Hepatocyte (in vitro differentiated cells): ENCODE results near the gene AGBL4. TPM values are rescaled to one million over a fixed set of nuclear protein-coding genes. Genes with fewer than 3 reads are reported as not detected.

Experiments
- DNase-seq: peaks from one replicate; pipeline ENCODE4 v3.0.0-alpha.2; 2016; ENCODE audit warnings: low spot score
- H2AFZ ChIP-seq: fragments of 200-600 bp; sonication (generic); 2 replicates; pipeline ENCODE4 v1.6.0; 2016; ENCODE audit warnings: antibody characterized with exemption, mild to moderate bottlenecking
- H3K27ac ChIP-seq: fragments of 200-600 bp; sonication (generic); 2 replicates; pipeline ENCODE4 v1.5.1; 2016; ENCODE audit warnings: mild to moderate bottlenecking
- H3K27me3 ChIP-seq: fragments of 200-600 bp; sonication (generic); 2 replicates; pipeline ENCODE4 v1.6.1; 2016
- H3K36me3 ChIP-seq: fragments of 200-600 bp; sonication (generic); replicated peaks from 2 replicates; pipeline ENCODE4 v1.5.1; 2016; ENCODE audit warnings: low read depth; ENCODE audit not compliant: insufficient read depth
- H3K4me1 ChIP-seq: fragments of 200-600 bp; sonication (generic); 2 replicates; pipeline ENCODE4 v1.5.1; 2016; ENCODE audit warnings: mild to moderate bottlenecking, moderate library complexity; ENCODE audit not compliant: insufficient read depth
- H3K4me2 ChIP-seq: fragments of 200-600 bp; sonication (generic); 2 replicates; pipeline ENCODE4 v1.6.0; 2016
- H3K4me3 ChIP-seq: fragments of 200-600 bp; sonication (generic); 2 replicates; pipeline ENCODE4 v1.5.1; 2016; ENCODE audit warnings: mild to moderate bottlenecking
- H3K79me2 ChIP-seq: fragments of 200-600 bp; sonication (generic); 2 replicates; pipeline ENCODE4 v1.6.0; 2017; ENCODE audit warnings: mild to moderate bottlenecking
- H3K9me2 ChIP-seq: fragments of 200-600 bp; sonication (generic); replicated peaks from 2 replicates; pipeline ENCODE4 v1.6.0; 2017; ENCODE audit warnings: mild to moderate bottlenecking; ENCODE audit not compliant: insufficient read depth
- H3K9me3 ChIP-seq: fragments of 200-600 bp; sonication (generic); 2 replicates; pipeline ENCODE4 v1.5.1; 2016; ENCODE audit warnings: low read depth, mild to moderate bottlenecking
- H4K20me1 ChIP-seq: fragments of 200-600 bp; sonication (generic); 2 replicates; pipeline ENCODE4 v1.6.0; 2016; ENCODE audit warnings: mild to moderate bottlenecking; ENCODE audit not compliant: insufficient read depth, poor library complexity, severe bottlenecking
- CTCF ChIP-seq: fragments of 200-600 bp; sonication (generic); IDR thresholded peaks from 2 replicates; pipeline ENCODE4 v1.5.1; 2016; ENCODE audit warnings: antibody characterized with exemption, mild to moderate bottlenecking; ENCODE audit not compliant: poor library complexity
- EZH2 ChIP-seq: fragments of 200-600 bp; sonication (generic); IDR thresholded peaks from 2 replicates; pipeline ENCODE4 v1.6.1; 2016; ENCODE audit warnings: antibody characterized with exemption, mild to moderate bottlenecking, borderline replicate concordance
- EZH2phosphoT487 ChIP-seq: fragments of 200-600 bp; sonication (generic); IDR thresholded peaks from one replicate; pipeline ENCODE4 v1.6.1; 2018; ENCODE audit warnings: antibody characterized with exemption, mild to moderate bottlenecking, low read depth, moderate library complexity; ENCODE audit not compliant: unreplicated experiment, severe bottlenecking
- WGBS: methylation state at CpG from one replicate; pipeline ENCODE4 v1.1.6; 2016; ENCODE audit warnings: low lambda C conversion rate; ENCODE audit errors: missing lambda C conversion rate; 5-methylcytosine and 5-hydroxymethylcytosine counted together
- polyA plus RNA-seq: library from polyadenylated mRNA; unstranded; fragments of >200 nt; fragmentation: Nextera tagmentation; extraction: Ambion mirVana; gene quantifications from 2 replicates; pipeline ENCODE4 v1.2.1, GENCODE V29; 2016
- total RNA-seq: library from RNA; depleted of rRNA; stranded (reverse); fragments of >200 nt; gene quantifications from 2 replicates; pipeline ENCODE4 v1.2.3, GENCODE V29; 2014

Gene AGBL4
- total and polyA plus RNA-seq, 2 experiments from 2014 or later: 0.50 to 0.73 TPM

- Histone ChIP-seq H4K20me1 (no peaks in the 10 kb centered on the region), H3K36me3 (no peaks in the 10 kb centered on the region), H3K27me3 (no peaks in the 10 kb centered on the region), H3K4me1 (peaks cover under 1% of the 10 kb centered on the region), H3K9me2 (no peaks in the 10 kb centered on the region), H3K4me3 (no peak overlapping the region), H3K9me3 (no peaks in the 10 kb centered on the region), H3K79me2 (no peaks in the 10 kb centered on the region), H3K27ac (no peak overlapping the region), H2AFZ (no peak overlapping the region), H3K4me2 (no peak overlapping the region)
- 0% methylated on average over 1 of the region's 1 CpG for WGBS
- TF ChIP-seq EZH2 (no peak), CTCF (no peak), EZH2phosphoT487 (no peak)
- no peak for DNase-seq
Observed at GRCh38 chr1:48794816-48795215, 1228.9 kb downstream of the AGBL4 start.

- TF ChIP-seq CTCF: no peak
- TF ChIP-seq EZH2: no peak
- no peak for TF ChIP-seq EZH2phosphoT487
- H3K36me3 ChIP-seq: no peaks in the 10 kb centered on the region
- H4K20me1 ChIP-seq: no peaks in the 10 kb centered on the region
- H3K4me2 ChIP-seq: no peak overlapping the region
- DNase-seq: no peak
- no peak overlapping the region for H3K27ac ChIP-seq
- no peaks in the 10 kb centered on the region for H3K9me3 ChIP-seq
- H3K4me1 ChIP-seq: peaks cover 6% of the 10 kb centered on the region
- H2AFZ ChIP-seq: no peak overlapping the region
- WGBS: 80% methylated on average over 1 of the region's 1 CpG
- H3K27me3 ChIP-seq: no peaks in the 10 kb centered on the region
- no peaks in the 10 kb centered on the region for H3K9me2 ChIP-seq
- H3K4me3 ChIP-seq: no peak overlapping the region
- no peaks in the 10 kb centered on the region for H3K79me2 ChIP-seq
Observed at GRCh38 chr1:48793863-48794262, 1229.9 kb downstream of the AGBL4 start.

- Histone ChIP-seq H3K27ac (no peak overlapping the region), H3K4me1 (peaks cover 6% of the 10 kb centered on the region), H3K9me3 (no peaks in the 10 kb centered on the region), H3K36me3 (no peaks in the 10 kb centered on the region), H3K9me2 (no peaks in the 10 kb centered on the region), H4K20me1 (no peaks in the 10 kb centered on the region), H3K4me3 (no peak overlapping the region), H2AFZ (no peak overlapping the region), H3K79me2 (no peaks in the 10 kb centered on the region), H3K27me3 (no peaks in the 10 kb centered on the region), H3K4me2 (no peak overlapping the region)
- no peak for TF ChIP-seq EZH2phosphoT487
- TF ChIP-seq EZH2: no peak
- TF ChIP-seq CTCF: no peak
- WGBS: 85% methylated on average over 1 of the region's 1 CpG
- no peak for DNase-seq
Observed at GRCh38 chr1:48792961-48793360, 1230.8 kb downstream of the AGBL4 start.

- no peak for DNase-seq
- Histone ChIP-seq H3K4me1 (peaks cover 6% of the 10 kb centered on the region), H3K27me3 (no peaks in the 10 kb centered on the region), H3K9me3 (no peaks in the 10 kb centered on the region), H3K36me3 (no peaks in the 10 kb centered on the region), H2AFZ (no peak overlapping the region), H4K20me1 (no peaks in the 10 kb centered on the region), H3K4me2 (no peak overlapping the region), H3K4me3 (no peak overlapping the region), H3K27ac (peak overlapping the region; percentile 37), H3K9me2 (no peaks in the 10 kb centered on the region), H3K79me2 (no peaks in the 10 kb centered on the region)
- no peak for TF ChIP-seq EZH2
- no peak for TF ChIP-seq CTCF
- no peak for TF ChIP-seq EZH2phosphoT487
Observed at GRCh38 chr1:48790397-48790796, 1233.4 kb downstream of the AGBL4 start.
